CD8-positive, alpha-beta memory T cell (primary cell): ENCODE measurements around the gene MRFAP1. TPM values are rescaled to one million over a fixed set of nuclear protein-coding genes. Genes with fewer than 3 reads are reported as not detected.
"Not testable (repeated sequence)": the region's sequence is repeated elsewhere in the genome, so short reads cannot be mapped to it uniquely, and the experiment has no call there.

Source experiments
- CTCF ChIA-PET: fragments of 350-600 bp; sonication (Branson Sonifier 250); formaldehyde crosslinking; loops from one replicate; lab custom pipeline; 2021; ENCODE audit warnings: antibody characterized with exemption; lab: Charles Lee
- POLR2A ChIA-PET: fragments of 350-600 bp; sonication (Branson Sonifier 250); formaldehyde crosslinking; loops from one replicate; lab custom pipeline; 2021; ENCODE audit warnings: antibody characterized with exemption; lab: Charles Lee
- DNase-seq, 5 donors: peaks; one replicate each; pipeline versions ENCODE4 v3.0.0 to v3.0.0-alpha.2; 2020 to 2022; ENCODE audit warnings: mixed read lengths in 1 of 5
- H3K27ac ChIP-seq: one replicate; pipeline ENCODE4 v1.7.0; 2013; ENCODE audit warnings: low read depth, mild to moderate bottlenecking, low read length, moderate library complexity
- H3K27me3 ChIP-seq: 2 replicates; pipeline ENCODE4 v1.7.0; 2013; ENCODE audit warnings: low read length, mild to moderate bottlenecking; ENCODE audit not compliant: insufficient read depth, poor library complexity, severe bottlenecking
- H3K36me3 ChIP-seq: 2 replicates; pipeline ENCODE4 v1.7.0; 2013; ENCODE audit warnings: mild to moderate bottlenecking, low read length, moderate library complexity; ENCODE audit not compliant: insufficient read depth
- H3K4me1 ChIP-seq: 2 replicates; pipeline ENCODE4 v1.7.0; 2013; ENCODE audit warnings: mild to moderate bottlenecking, low read length, moderate library complexity; ENCODE audit not compliant: insufficient read depth
- H3K4me3 ChIP-seq: 2 replicates; pipeline ENCODE4 v1.7.0; 2013; ENCODE audit warnings: mild to moderate bottlenecking, low read length
- H3K9me3 ChIP-seq: 2 replicates; pipeline ENCODE4 v1.7.0; 2013; ENCODE audit warnings: mild to moderate bottlenecking, low read length
- H3K27ac Mint-ChIP-seq, 8 donors: one replicate each; pipeline ENCODE4 v1.8.0; 2020 to 2021; ENCODE audit warnings: mixed read lengths in 8 of 8, mild to moderate bottlenecking in 6 of 8, inconsistent platforms in 3 of 8, moderate library complexity in 3 of 8
- H3K27me3 Mint-ChIP-seq, 2 donors: one replicate each; pipeline ENCODE4 v1.8.0; 2020 to 2021; ENCODE audit warnings: mixed read lengths in 2 of 2, mild to moderate bottlenecking in 1 of 2, moderate library complexity in 1 of 2
- H3K36me3 Mint-ChIP-seq, 3 donors: one replicate each; pipeline ENCODE4 v1.8.0; 2020 to 2021; ENCODE audit warnings: mixed read lengths in 3 of 3, inconsistent platforms in 1 of 3, mild to moderate bottlenecking in 1 of 3
- H3K4me1 Mint-ChIP-seq, 3 donors: one replicate each; pipeline ENCODE4 v1.8.0; 2020 to 2021; ENCODE audit warnings: mixed read lengths in 3 of 3, inconsistent platforms in 1 of 3, mild to moderate bottlenecking in 1 of 3
- H3K4me3 Mint-ChIP-seq, 7 donors: one replicate each; pipeline ENCODE4 v1.8.0; 2020 to 2021; ENCODE audit warnings: mixed read lengths in 7 of 7, mild to moderate bottlenecking in 6 of 7, moderate library complexity in 4 of 7, inconsistent platforms in 2 of 7
- H3K9me3 Mint-ChIP-seq, 5 donors: one replicate each; pipeline ENCODE4 v1.8.0; 2020 to 2022; ENCODE audit warnings: mixed read lengths in 5 of 5, mild to moderate bottlenecking in 3 of 5, moderate library complexity in 2 of 5, inconsistent platforms in 1 of 5
- polyA plus RNA-seq: library from polyadenylated mRNA; unstranded; fragments of 300-500 nt; fragmentation: Illumina TruSeq; gene quantifications from one replicate; pipeline ENCODE4 v1.2.3, GENCODE V29; 2021
- total RNA-seq, 2 experiments: library from RNA; stranded (reverse); gene quantifications; one replicate each; pipeline ENCODE4 v1.2.3, GENCODE V29; 2021

MRFAP1 gene
- total and polyA plus RNA-seq, 3 experiments from 2014 or later: 122 to 175 (median 126) TPM

DNA sequence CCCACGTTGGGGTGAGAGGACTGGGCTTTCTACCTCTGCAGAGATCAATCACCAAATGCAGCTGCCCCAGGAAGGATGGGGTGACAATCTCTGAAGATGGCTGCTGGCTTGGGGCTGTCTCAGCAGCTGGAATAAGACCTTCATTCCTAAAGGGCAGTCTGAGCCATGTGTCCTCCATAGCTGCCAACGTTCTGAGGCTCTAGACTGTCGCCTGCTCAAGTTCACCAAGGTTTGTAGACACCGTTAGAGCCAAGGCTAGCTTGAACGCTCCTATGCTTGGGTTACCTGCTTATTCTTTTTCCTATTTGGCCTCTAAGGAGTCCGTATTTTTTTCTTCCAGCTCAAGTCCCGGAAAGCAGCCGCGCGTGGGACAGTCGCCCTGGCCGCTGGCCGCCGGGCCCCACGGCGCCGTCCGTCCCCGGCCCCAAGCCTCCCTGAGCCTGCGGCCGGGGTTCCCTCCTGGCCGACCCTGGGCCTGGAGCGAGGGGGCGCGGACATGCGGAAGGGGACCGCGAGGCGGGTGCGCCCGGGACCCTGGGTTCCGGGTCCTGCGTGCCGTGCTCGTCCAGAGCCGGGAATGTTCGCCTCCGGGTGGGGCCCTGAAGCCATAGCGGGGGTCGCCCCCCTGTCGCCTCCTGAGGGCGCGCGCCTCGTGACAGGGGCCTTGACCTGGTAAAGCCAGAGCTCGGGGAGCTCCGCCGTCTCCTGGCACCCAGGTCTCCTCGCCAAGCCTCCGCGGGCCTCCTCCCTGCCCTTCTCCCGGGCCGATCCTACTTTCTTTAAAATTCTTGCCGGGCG is 23.3 kb downstream of the MRFAP1 start:
- H3K27me3 ChIP-seq: no peaks in the 10 kb centered on the region
- peaks cover 0 to 4% (median 0%) of the 10 kb centered on the region in 3 donors for H3K36me3 Mint-ChIP-seq
- no peak for DNase-seq
- peak overlapping the region in 1 of 8 donors; percentile 24 for H3K27ac Mint-ChIP-seq
- H3K27ac ChIP-seq: no peak overlapping the region
- H3K36me3 ChIP-seq: no peaks in the 10 kb centered on the region
- no peaks in the 10 kb centered on the region for H3K9me3 ChIP-seq
- CTCF ChIA-PET: interaction anchor here (0.6 to 2.3 kb wide), 10 partner anchors 10 to 404 kb away, joined by 3 to 11 read pairs (median 3); partner anchors contain the start of genes GRPEL1, KIAA0232 and MRFAP1
- H3K27me3 Mint-ChIP-seq: peaks cover 11 to 17% of the 10 kb centered on the region in 2 donors
- H3K4me1 ChIP-seq: peaks cover 15% of the 10 kb centered on the region
- H3K9me3 Mint-ChIP-seq: no peaks in the 10 kb centered on the region
- H3K4me3 Mint-ChIP-seq: peak overlapping the region in 4 of 7 donors; percentile 19 to 70 (median 38)
- peaks cover 4 to 8% (median 5%) of the 10 kb centered on the region in 3 donors for H3K4me1 Mint-ChIP-seq
- POLR2A ChIA-PET: interaction anchor here (0.6 to 1.1 kb wide), 5 partner anchors 10 to 46 kb away, joined by 3 to 4 read pairs (median 3); partner anchors contain the start of gene MRFAP1L1
- H3K4me3 ChIP-seq: no peak overlapping the region

DNA sequence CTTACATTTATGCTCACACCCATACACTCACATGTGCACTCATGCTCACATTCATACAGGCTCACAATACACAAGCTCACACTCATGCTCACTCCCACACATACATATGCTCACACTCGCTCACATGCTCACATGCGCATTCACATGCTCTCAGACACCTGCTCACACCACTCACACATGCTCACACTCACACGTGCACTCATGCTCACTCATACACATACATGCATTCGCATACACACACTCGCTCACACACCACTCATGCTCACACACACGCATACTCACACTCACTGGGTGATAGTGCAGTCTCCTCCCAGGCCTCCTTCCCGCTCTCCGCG is 24.8 kb downstream of the MRFAP1 start:
- peaks cover 8% of the 10 kb centered on the region for H3K4me1 ChIP-seq
- Mint-ChIP-seq H3K4me1 (peaks cover 0 to 4% (median 0%) of the 10 kb centered on the region in 3 donors), H3K9me3 (no peaks in the 10 kb centered on the region), H3K36me3 (peaks cover 0 to 7% (median 6%) of the 10 kb centered on the region in 3 donors), H3K27ac (no peak overlapping the region), H3K27me3 (peaks cover 11 to 17% of the 10 kb centered on the region in 2 donors), H3K4me3 (no peak overlapping the region)
- ChIA-PET POLR2A (interaction anchor here (0.7 kb wide), 1 partner anchor 106 kb away, joined by 6 read pairs; no protein-coding TSS in a partner anchor), CTCF (interaction anchor here (2.1 kb wide), 1 partner anchor 24 kb away, joined by 11 read pairs; the partner anchor contains the start of gene MRFAP1)
- no peaks in the 10 kb centered on the region for H3K9me3 ChIP-seq
- H3K27ac ChIP-seq: no peak overlapping the region
- no peaks in the 10 kb centered on the region for H3K36me3 ChIP-seq
- H3K4me3 ChIP-seq: no peak overlapping the region
- H3K27me3 ChIP-seq: no peaks in the 10 kb centered on the region
- no peak for DNase-seq

GRCh38 chr4:6668391-6668790 is 27.9 kb downstream of the MRFAP1 start:
- Mint-ChIP-seq H3K36me3 (peaks cover 0 to 13% (median 5%) of the 10 kb centered on the region in 3 donors), H3K27ac (no peak overlapping the region), H3K4me1 (peaks cover 5 to 9% (median 5%) of the 10 kb centered on the region in 3 donors), H3K4me3 (no peak overlapping the region), H3K9me3 (peaks cover 0 to under 1% (median 0%) of the 10 kb centered on the region in 5 donors), H3K27me3 (peaks cover 3 to 6% of the 10 kb centered on the region in 2 donors)
- ChIA-PET POLR2A (no interaction called here), CTCF (interaction anchor here (10.4 kb wide), 1 partner anchor 39 kb away, joined by 369 read pairs; the partner anchor contains the start of genes BLOC1S4, MRFAP1L1 and S100P)
- H3K27me3 ChIP-seq: no peaks in the 10 kb centered on the region
- H3K36me3 ChIP-seq: no peaks in the 10 kb centered on the region
- H3K4me1 ChIP-seq: peaks cover 8% of the 10 kb centered on the region
- no peak for DNase-seq
- no peak overlapping the region for H3K4me3 ChIP-seq
- H3K27ac ChIP-seq: no peak overlapping the region
- H3K9me3 ChIP-seq: no peaks in the 10 kb centered on the region

DNA sequence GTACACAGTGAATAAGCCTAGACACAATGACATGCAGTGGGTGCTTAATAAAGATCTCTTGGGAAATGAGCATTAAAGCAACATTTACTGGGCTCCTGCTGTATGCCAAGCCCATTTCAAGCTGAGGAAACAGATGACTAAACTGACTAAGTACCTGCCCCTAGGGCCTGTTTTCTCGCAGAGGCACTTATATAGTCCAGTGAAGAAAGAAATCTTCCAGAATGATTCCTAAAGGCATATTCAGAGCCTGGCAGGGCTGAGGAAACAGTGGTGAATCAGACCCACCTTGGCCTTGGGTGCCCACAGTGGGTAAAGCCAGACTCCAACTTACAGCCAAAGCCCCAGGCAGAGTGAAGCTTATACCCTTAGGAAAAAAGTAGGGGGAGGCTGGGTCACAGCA is 31.2 kb downstream of the MRFAP1 start:
- Mint-ChIP-seq H3K27ac (peak overlapping the region in 2 of 8 donors; percentile 74 to 91), H3K36me3 (peaks cover 6 to 40% (median 15%) of the 10 kb centered on the region in 3 donors), H3K9me3 (peaks cover 0 to 3% (median 0%) of the 10 kb centered on the region in 5 donors), H3K4me1 (peaks cover 29 to 32% (median 31%) of the 10 kb centered on the region in 3 donors), H3K4me3 (peak overlapping the region in 2 of 7 donors; percentile 41 to 80), H3K27me3 (peaks cover 0 to 4% of the 10 kb centered on the region in 2 donors)
- Histone ChIP-seq H3K9me3 (no peaks in the 10 kb centered on the region), H3K27ac (no peak overlapping the region), H3K4me1 (peaks cover 18% of the 10 kb centered on the region), H3K4me3 (no peak overlapping the region), H3K36me3 (peaks cover 10% of the 10 kb centered on the region), H3K27me3 (no peaks in the 10 kb centered on the region)
- ChIA-PET POLR2A (interaction anchor here (1.0 kb wide), 1 partner anchor 25 kb away, joined by 3 read pairs; no protein-coding TSS in a partner anchor), CTCF (interaction anchor here (1.3 to 10.4 kb wide), 2 partner anchors 19 to 35 kb away, joined by 3 to 369 read pairs; partner anchors contain the start of genes BLOC1S4, MRFAP1L1 and S100P)
- DNase-seq: no peak

GRCh38 chr4:6672131-6672530 is 31.6 kb downstream of the MRFAP1 start:
- Mint-ChIP-seq H3K9me3 (peaks cover 0 to 3% (median 0%) of the 10 kb centered on the region in 5 donors), H3K36me3 (peaks cover 9 to 45% (median 17%) of the 10 kb centered on the region in 3 donors), H3K27ac (peak overlapping the region in 1 of 8 donors; percentile 74), H3K4me3 (no peak overlapping the region), H3K4me1 (peaks cover 34 to 37% (median 36%) of the 10 kb centered on the region in 3 donors), H3K27me3 (peaks cover 0 to 4% of the 10 kb centered on the region in 2 donors)
- Histone ChIP-seq H3K27ac (no peak overlapping the region), H3K36me3 (peaks cover 10% of the 10 kb centered on the region), H3K9me3 (no peaks in the 10 kb centered on the region), H3K27me3 (no peaks in the 10 kb centered on the region), H3K4me1 (peaks cover 23% of the 10 kb centered on the region), H3K4me3 (no peak overlapping the region)
- POLR2A ChIA-PET: no interaction called here
- peak in 1 of 5 donors; percentile 45 for DNase-seq
- CTCF ChIA-PET: interaction anchor here (1.3 to 10.4 kb wide), 2 partner anchors 19 to 35 kb away, joined by 3 to 369 read pairs; partner anchors contain the start of genes BLOC1S4, MRFAP1L1 and S100P

DNA sequence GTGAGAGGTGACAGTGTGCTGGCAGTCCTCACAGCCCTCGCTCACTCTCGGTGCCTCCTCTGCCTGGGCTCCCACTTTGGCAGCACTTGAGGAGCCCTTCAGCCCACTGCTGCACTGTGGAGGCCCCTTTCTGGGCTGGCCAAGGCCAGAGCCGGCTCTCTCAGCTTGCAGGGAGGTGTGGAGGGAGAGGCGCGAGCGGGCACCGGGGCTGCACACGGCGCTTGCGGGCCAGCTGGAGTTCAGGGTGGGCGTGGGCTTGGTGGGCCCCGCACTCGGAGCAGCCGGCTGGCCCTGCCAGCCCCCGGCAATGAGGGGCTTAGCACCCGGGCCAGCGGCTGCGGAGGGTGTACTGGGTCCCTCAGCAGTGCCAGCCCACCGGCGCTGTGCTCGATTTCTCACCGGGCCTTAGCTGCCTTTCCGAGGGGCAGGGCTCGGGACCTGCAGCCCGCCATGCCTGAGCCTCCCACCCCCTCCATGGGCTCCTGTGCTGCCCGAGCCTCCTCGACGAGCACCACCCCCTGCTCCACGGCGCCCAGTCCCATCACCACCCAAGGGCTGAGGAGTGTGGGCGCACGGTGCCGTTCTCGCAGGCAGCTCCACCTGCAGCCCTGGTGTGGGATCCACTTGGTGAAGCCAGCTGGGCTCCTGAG is 32.2 kb downstream of the MRFAP1 start:
- peak overlapping the region; percentile 84 for H3K27ac ChIP-seq
- peak overlapping the region in 5 of 8 donors; percentile 97 to 99 (median 98) for H3K27ac Mint-ChIP-seq

DNA sequence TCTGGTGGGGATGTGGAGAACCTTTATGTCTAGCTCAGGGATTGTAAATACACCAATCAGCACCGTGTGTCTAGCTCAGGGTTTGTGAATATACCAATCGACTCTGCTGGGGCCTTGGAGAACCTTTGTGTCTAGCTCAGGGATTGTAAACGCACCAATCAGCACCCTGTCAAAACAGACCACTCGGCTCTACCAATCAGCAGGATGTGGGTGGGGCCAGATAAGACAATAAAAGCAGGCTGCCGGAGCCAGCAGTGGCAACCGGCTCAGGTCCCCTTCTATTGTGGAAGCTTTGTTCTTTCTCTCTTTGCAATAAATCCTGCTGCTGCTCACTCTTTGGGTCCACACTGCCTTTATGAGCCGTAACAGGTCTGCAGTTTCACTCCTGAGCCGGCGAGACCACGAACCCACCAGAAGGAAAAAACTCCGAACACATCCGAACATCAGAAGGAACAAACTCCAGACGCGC is 32.7 kb downstream of the MRFAP1 start:
- Mint-ChIP-seq H3K4me1 (peaks cover 43 to 44% (median 44%) of the 10 kb centered on the region in 3 donors), H3K4me3 (peak overlapping the region; percentile 95 to 99 (median 97)), H3K36me3 (peaks cover 9 to 54% (median 16%) of the 10 kb centered on the region in 3 donors), H3K27ac (peak overlapping the region; percentile 95 to 99 (median 98))
- peak overlapping the region; percentile 84 for H3K27ac ChIP-seq
- H3K9me3 ChIP-seq, H3K9me3 Mint-ChIP-seq, H3K27me3 ChIP-seq, H3K27me3 Mint-ChIP-seq: not testable (repeated sequence)
- ChIA-PET POLR2A (interaction anchor here (0.6 to 4.6 kb wide), 13 partner anchors 9 to 395 kb away, joined by 3 to 77 read pairs (median 7); partner anchors contain the start of genes BLOC1S4, GRPEL1, MRFAP1 and MRFAP1L1), CTCF (interaction anchor here (0.7 to 10.4 kb wide), 10 partner anchors 9 to 200 kb away, joined by 3 to 369 read pairs (median 12); partner anchors contain the start of genes BLOC1S4, MRFAP1, MRFAP1L1 and S100P)
- H3K4me3 ChIP-seq: peak overlapping the region; percentile 65
- peak in 2 of 5 donors; percentile 44 to 62 for DNase-seq
- H3K36me3 ChIP-seq: peaks cover 14% of the 10 kb centered on the region
- H3K4me1 ChIP-seq: peaks cover 30% of the 10 kb centered on the region

More for the DNA sequence above, 32.2 kb downstream of the MRFAP1 start:
- CTCF ChIA-PET: interaction anchor here (0.9 to 10.4 kb wide), 9 partner anchors 9 to 201 kb away, joined by 3 to 369 read pairs (median 7); partner anchors contain the start of genes BLOC1S4, MRFAP1, MRFAP1L1 and S100P
- Mint-ChIP-seq H3K4me1 (peaks cover 39 to 42% (median 41%) of the 10 kb centered on the region in 3 donors), H3K36me3 (peaks cover 9 to 51% (median 18%) of the 10 kb centered on the region in 3 donors), H3K4me3 (peak overlapping the region in 4 of 7 donors; percentile 95 to 99 (median 96))
- Histone ChIP-seq H3K4me1 (peaks cover 28% of the 10 kb centered on the region), H3K36me3 (peaks cover 14% of the 10 kb centered on the region)
- not testable (repeated sequence) for H3K4me3 ChIP-seq, H3K27me3 Mint-ChIP-seq, H3K9me3 ChIP-seq, H3K9me3 Mint-ChIP-seq, H3K27me3 ChIP-seq
- DNase-seq: peak in 1 of 5 donors; percentile 47
- POLR2A ChIA-PET: interaction anchor here (1.2 to 4.6 kb wide), 9 partner anchors 9 to 314 kb away, joined by 3 to 77 read pairs (median 50); partner anchors contain the start of genes BLOC1S4, MRFAP1, MRFAP1L1 and S100P
